Measurements from ENCODE around the gene N4BP3.

Gene N4BP3

GRCh38 chr5:178103612-178104011 is 9.7 kb upstream of the N4BP3 start:
- no peak for DNase-seq (ENCODE audit: low read depth, low spot score)

DNA sequence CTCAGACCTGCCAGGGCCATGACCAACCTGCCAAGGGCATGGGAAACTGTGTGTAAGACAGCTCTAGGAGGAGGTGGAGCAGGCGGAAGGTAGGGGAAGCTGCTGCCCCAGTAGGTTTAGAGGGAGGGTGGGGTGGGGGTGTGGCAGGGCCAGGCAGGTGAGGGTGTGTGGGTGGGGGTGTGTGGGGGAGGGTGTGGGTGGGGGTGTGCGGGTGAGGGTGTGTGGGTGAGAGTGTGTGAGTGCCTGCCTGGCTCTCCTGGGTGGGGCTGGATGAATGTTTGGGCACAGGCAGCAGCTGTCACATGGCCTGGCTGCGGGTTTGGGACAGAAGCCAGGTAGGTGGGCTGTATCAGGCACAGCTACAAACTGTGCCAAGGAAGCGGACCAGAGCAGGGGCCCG is 8.8 kb upstream of the N4BP3 start:
- peak; percentile 29 for DNase-seq (ENCODE audit: low read depth, low spot score)

DNA sequence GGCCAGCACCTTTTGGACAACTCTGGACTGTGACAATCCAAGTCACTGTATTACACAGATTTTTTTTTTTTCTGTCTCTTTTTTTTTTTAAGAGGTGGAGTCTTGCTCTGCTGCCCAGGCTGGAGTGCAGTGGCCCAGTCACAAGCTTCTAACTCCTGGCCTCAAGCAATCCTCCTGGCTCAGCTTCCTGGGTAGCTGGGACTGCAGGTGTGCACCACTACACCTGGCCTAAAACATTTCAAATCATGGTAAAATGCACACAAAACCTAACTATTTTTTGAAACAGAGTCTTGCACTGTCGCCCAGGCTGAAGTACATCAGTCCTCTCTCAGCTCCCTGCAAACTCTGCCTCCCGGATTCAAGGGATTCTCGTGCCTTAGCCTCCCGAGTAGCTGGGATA is 7.2 kb upstream of the N4BP3 start:
- DNase-seq (ENCODE audit: low read depth, low spot score) = no peak

- DNase-seq (ENCODE audit: low read depth, low spot score) = no peak
Measured at GRCh38 chr5:178106556-178107239, 6.6 kb upstream of the N4BP3 start.

DNA sequence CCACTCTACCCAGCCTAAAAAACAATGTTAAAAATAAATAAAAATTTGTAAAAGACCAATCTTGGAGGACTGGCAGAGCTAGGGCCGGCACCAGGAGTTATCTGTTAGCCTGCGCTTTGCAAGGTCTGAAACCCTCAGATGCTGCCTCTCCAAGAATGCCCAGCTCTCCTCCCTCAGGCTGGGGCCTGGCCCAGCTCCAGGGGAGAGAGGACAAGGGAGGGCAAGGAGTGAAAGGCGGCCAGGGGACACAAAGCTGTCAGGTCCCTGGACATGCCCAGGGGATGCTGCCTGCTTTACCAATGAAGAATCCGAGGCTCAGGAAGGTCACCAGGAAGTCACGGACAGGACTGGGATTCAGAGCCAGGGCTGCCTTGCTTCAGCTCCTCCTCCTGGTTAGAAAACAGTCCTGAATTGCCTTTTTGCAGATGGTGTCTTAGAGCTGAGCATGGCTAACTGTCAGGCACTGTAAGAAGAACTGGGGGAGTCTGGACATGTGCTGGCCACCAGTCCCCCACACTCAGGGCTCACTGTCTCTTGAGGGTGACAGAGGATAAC is 5.5 kb upstream of the N4BP3 start:
- no peak for DNase-seq (ENCODE audit: low read depth, low spot score)

- no peak for DNase-seq (ENCODE audit: low read depth, low spot score)
Measured at GRCh38 chr5:178108446-178108845, 4.9 kb upstream of the N4BP3 start.

DNA sequence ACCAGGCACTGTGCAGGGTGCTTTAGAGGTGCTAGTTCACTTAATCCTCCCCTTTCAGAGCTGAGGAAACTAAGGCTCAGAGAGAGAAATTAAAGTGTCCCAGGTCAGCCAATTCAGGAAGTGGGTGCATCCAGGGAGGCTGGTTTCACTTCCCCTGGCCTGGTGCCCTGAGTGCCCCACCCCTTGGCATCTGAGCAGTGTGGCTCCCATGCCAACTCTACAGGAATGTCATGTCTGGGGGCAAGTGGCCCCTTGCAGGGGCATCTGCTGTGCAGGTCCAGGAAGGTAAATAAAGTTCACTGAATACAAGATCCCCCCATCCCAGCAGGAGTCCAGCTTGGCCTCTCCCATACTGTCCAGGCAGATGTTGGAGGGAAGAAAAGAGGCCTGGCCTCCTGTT is 4.4 kb upstream of the N4BP3 start:
- no peak for DNase-seq (ENCODE audit: low read depth, low spot score)

DNA sequence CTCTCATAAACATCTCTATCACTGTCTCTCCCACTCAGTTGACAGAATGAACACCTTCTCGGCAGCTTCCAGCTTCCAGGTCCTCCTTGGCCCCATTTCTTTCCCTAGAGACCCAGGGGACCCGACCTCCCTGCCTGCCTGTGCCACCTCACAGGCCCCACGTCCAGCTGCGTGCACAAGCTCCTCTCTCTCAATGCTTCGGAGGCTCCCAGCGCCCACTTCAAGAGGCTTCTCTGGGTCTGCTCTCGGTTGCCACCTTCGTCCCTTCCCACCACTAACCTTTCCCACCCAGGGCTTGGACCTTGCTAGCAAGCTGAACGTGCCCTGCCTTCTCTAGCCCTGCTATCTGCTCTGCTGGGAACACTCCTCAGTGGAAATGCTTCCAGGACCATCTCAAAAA is 2.8 kb upstream of the N4BP3 start:
- no peak for DNase-seq (ENCODE audit: low read depth, low spot score)

DNA sequence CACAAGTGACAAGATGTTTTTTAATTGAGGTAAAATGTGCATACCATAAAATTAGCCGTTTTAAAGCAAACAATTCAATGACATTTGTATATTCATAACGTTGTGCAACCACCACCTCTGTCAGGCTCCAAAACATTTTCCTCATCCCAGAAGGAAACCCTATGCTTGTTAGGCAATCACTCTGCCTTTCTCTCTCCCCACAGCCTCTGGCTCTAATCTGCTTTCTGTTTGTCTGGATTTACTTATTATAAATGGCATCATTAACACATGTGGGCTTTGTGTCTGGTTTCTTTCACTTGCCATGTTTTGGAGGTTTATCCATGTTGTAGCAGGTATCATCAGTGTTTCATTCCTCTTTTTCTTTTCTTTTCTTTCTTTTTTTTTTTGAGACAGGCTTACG is 1.4 kb upstream of the N4BP3 start:
- no peak for DNase-seq (ENCODE audit: low read depth, low spot score)

DNA sequence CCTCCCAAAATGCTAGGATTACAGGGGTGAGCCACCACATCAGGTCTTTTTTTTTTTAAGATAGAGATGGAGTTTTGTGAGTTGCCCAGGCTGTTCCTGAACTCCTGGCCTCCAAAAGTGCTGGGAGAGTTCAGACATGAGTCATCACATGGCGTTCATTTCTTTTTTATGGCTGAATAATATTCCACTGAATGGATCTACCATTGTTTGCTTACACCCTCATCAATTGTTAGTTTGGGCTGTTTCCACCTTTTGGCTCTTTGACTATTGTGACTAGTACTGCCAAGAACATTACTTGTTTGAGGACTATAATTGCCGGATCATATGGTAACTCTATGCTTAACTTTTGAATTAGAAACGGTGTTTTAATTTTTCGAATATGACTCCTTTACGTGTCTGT is 787 bp upstream of the N4BP3 start:
- no peak for DNase-seq (ENCODE audit: low read depth, low spot score)

GRCh38 chr5:178113841-178114324 is 551 bp downstream of the N4BP3 start:
- DNase-seq (ENCODE audit: low read depth, low spot score) = no peak

DNA sequence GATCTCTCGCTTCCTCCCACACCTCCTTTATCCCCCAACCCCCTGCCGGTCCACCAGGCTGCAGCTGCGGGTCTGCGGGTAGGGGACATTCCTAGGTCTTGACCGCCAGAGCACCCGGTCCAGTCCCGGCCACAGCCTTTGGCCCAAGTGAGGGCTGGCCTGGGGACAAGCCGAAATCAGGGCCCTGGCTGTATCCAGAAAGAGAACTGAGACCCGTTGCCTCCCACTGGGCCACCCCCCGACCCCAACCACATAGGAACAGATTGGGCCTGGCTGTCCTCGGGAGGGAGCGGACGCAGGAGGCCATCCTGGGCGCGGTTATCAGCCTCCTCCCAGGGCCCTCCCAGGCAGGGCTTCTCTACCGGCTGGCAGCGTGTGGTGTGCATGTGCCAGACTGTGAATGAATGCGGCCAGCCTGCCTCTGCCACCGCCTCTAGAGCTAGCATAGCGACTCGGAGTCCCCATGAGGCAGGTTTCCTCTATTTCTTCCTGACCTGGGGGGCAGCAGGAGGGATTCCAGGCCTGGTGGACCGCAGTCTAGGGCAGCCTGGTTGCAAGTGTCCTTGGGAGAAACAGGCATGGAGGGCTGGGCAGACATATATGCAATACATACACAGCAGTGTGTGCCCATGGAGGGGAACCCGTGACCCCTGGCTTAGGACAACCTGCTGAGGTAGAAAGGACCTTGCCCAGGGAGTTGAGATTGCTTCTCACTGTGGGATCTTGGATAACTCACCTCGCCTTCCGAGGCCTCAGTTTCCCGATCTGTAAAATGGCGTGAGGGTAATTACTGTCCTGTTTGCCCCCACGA is 1.2 kb downstream of the N4BP3 start:
- no peak for DNase-seq (ENCODE audit: low read depth, low spot score)

DNA sequence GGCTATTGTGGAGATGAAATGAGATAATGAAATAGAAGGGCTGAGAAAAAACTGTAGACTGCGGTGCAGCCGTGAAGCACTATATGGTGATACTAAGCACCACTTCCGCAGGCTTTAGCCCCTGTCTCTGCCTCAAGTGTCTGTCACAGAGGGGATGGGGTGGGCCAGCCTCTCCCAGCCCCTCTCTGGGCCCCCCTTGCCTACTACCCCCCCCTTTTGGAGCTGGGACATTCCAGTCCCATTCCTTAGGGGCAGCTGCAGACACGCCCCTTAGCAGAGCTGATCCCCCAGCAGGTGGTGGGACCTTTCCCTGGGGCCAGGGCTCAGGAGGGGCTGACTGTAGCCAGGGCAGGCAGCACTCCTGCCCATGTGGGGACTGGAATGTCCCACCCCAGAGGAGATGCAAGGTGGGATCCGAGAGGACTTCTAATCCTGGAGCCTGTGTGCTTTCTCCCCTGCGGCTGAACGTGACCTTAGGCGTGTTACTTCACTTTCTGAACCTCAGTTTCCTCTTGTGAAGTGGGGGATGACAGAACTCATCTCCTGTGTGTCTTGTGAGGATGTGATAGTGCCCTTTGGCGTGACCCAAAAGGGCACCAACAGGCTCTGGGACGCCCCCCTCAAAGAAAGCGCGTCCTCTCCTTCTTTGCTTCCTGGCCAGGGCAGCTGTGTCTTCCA is 1.9 kb downstream of the N4BP3 start:
- DNase-seq (ENCODE audit: low read depth, low spot score) = no peak

DNA sequence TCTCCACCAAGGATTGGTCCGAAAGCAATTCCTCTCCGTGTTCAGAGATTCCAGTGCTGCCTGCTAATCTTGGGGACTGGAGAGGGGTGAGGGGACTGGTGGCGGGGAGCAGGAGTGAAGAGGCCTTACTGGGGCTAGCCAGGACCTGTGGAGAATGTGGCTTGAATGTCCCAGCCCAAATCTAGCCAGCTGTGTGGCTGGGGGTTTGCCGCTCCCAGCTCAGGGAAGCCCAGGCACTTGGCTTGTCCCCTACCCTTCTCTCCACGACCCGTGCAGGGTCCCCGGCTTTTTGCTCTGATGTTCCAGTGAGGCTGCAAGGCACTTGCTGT is 2.4 kb downstream of the N4BP3 start:
- no peak for DNase-seq (ENCODE audit: low read depth, low spot score)

DNA sequence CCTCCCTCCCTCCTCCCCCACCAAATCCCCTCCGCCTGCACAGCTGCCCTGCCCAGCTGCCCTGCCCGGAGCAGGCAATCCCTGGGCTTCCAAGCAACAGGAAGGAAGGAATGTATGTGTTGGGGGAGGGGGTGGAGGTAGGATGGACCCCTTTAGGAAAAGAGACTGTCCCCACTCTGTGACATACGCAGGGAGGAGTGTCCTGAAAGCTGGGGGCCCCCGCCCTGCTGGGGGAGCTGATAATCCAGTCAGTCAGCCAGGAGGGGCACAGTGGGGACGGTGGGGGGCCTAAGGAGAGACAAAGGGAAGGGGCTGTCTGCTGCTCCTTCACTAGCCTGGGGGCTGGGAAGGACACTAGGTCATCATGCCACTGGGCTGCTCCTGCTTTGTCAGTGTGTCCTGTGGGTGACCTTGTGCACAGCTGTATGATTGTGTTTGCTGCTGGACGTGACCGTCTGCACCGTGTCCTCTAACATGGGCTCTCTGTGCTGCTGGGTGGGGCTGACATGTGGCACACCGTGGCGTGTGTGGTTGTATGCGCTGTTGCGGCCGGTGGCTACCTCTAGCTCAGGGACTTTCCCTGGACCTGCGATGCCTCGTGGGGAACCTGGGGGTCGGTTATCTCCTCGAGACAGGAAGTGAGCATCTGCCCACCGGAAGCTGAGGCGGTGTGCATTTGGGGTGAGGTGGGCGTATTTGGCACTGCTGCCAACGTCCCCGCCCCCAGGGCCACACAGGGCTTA is 3.0 kb downstream of the N4BP3 start:
- no peak for DNase-seq (ENCODE audit: low read depth, low spot score)

DNA sequence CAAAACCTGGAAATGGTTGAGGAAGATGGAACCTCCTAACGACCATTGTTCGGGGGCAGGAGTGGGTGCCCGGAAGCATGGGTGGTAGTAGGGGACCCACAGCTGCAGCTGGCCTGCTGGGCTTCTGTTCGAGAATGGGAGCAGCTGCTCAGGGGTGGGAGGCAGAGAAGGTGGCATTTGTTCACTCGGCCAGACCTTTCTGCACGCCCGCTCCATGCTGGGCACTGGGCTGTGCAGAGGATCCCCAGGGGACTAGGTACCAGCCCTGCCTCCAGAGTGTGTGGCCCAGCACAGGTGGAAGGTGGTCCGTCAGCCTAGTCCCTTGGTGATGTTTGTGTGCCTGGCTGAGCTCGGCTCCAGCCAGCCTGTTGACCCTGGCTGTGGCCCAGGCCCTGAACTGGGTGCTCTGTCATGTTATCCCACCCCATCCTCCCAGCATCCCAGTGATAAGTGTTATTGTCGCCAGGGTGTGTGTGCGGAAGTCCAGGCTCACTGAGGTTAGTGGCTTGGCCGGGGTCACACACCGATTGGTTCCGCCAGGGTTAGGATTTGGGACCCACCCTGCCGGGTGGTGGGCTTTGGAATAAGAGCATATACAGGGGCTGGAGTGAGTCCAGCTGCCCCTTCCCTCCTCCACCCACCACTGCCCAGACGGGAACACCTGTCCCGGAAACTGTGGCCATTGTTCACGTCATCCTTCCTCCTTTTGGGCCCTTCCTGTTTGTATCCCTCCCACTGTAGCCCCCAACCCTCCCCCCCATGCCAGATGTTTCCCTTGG is 4.8 kb downstream of the N4BP3 start:
- no peak for DNase-seq (ENCODE audit: low read depth, low spot score)

- DNase-seq (ENCODE audit: low read depth, low spot score) = no peak
Measured at GRCh38 chr5:178119915-178120606, 6.7 kb downstream of the N4BP3 start.

DNA sequence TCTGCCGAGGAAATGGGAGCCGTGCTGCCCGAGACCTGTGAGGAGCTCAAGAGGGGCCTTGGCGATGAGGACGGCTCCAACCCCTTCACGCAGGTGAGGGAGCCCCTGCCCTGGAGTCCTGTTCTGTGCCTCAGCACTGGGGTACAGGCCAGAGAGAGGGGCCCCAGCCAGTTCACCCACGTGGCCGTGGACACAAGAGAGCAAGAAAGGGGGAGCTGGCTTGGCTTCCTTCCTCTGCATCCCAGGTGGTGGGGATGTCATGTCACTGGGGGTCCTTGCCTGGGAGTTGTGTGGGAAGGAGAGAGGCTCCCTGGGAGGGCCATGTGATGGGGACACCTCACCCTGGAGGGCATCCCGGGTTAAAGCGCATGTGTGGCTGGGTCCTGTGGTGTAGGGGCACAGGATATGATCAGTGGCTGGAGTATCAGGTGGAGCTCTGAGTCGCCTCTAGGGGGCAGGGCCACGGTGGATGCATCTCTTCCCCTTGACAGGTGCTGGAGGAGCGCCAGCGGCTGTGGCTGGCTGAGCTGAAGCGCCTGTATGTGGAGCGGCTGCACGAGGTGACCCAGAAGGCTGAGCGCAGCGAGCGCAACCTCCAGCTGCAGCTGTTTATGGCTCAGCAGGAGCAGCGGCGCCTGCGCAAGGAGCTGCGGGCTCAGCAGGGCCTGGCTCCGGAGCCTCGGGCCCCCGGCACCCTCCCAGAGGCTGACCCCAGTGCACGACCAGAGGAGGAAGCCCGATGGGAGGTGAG is 7.5 kb downstream of the N4BP3 start:
- peak; percentile 89 for DNase-seq (ENCODE audit: low read depth, low spot score)

DNA sequence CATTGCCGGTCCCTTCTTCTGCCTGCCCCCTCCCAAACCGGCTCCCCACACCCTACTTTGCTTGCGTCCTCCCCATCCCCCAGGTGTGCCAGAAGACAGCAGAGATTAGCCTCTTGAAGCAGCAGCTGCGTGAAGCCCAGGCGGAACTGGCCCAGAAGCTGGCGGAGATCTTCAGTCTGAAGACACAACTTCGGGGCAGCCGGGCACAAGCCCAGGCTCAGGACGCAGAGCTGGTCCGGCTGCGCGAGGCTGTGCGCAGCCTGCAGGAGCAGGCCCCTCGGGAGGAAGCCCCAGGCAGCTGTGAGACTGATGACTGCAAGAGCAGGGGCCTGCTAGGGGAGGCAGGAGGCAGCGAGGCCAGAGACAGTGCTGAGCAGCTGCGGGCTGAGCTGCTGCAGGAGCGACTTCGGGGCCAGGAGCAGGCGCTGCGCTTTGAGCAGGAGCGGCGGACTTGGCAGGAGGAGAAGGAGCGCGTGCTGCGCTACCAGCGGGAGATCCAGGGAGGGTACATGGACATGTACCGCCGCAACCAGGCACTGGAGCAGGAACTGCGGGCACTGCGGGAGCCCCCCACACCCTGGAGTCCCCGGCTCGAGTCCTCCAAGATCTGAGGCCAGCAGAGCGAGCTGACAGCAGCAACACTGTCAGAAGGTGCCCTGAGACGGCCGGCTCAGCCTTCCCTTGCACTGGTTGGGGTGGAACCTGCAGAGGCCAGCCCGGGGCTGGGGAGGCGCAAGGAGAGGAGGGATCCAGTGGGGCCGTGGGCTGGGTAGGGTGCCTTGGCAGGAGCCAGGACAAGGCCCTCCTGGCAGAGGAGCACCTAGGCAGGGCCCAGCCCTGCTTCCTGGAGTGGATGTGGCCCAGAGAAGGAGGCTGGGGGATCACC is 8.3 kb downstream of the N4BP3 start:
- no peak for DNase-seq (ENCODE audit: low read depth, low spot score)
